GM19467 (cell line): ENCODE results near the gene KDM4C.
"Not testable (repeated sequence)": the region's sequence is repeated elsewhere in the genome, so short reads cannot be mapped to it uniquely, and the experiment has no call there.

Experiments
- ATAC-seq: cut with Tn5 transposase; IDR thresholded peaks from one replicate; pipeline ENCODE4 v1.9.1; 2021; ENCODE audit warnings: mild to moderate bottlenecking, moderate library complexity; ENCODE audit not compliant: unreplicated experiment

The KDM4C gene

DNA sequence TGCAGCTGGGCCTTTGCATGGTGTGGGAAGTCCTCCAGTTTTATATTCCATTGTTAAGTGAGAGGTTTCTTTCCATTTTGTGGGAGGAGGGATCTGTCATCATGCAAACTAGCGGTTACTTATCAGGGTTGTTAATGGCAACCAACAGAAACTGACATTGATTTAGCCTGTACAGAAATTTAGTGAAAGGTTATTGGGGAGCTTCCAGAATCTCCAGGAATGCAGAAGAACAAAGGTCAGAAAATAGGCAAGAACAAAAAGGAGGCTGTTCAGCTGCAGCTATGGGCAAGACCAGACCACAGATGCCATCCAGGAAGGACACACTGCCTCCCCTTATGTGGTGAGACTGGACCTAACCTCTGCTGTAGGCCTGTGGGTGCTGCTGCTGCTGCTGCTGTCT, 395.8 kb downstream of the KDM4C start:
- ATAC-seq = no peak

DNA sequence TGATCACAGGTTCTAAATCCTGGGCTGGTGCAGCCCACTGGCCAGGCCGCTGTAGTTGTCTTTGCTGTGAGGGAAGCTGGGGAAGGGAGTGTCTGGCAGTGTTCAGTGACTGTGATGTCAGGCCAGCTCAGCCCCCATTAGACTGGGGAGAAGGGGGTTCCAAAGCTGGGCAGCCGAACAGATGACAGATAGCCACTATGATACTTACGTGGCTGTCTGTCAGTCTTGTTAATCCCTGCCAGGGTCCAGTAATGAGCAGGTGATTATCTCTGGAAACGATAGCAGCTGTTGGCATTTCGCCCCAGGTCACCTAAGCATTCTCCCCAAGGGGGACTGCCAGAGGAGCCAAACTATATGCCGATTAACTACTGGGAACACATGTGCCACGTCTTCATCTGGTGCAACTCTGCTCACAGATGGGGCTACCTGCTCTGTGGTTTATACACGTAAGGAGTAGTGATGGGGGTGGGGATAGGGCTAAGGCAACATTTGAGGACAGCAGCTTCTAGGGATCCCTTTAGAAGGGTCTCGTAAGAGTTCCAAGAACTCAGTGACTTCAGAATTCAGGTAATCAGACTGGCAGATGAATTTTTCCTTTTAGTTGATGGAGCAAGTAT, 396.3 kb downstream of the KDM4C start:
- no peak for ATAC-seq

DNA sequence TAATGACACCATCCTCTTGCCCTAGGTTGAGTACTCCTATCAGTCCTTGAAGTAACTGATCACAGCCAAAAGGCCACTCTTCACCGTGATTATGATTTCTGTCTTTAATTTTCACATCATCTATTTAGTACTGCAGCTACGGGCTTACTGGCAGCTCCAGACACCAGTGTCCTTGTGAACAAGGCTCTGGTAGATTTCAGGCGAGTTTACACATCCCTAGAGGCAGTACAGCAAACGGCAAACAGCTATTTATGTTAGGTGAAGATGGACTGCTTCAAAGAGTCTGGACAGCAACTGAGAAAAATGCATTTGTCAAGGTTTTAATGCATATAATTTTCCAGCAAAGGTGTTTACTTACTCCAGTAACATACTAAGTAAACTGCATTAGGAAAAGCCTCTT, 396.9 kb downstream of the KDM4C start:
- no peak for ATAC-seq

DNA sequence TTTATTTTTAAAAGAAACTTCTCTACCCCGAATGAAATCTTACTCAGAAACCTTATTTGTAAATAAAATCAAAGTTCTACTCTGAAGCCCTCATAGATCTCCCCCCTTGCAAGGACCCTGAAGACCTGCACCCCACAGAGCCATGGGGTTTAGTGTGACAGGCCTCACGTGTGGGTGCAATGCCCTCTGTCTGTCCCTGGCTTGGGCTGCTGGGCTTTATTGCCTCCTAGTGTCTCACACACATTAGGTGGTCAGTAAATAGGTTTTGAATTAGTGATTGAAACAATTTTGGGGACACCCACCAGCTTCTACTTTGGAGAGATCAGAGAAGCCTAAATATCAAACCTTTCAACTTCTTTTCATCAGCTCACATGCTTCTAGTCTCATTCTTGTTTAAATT, 403.7 kb downstream of the KDM4C start:
- ATAC-seq = no peak

DNA sequence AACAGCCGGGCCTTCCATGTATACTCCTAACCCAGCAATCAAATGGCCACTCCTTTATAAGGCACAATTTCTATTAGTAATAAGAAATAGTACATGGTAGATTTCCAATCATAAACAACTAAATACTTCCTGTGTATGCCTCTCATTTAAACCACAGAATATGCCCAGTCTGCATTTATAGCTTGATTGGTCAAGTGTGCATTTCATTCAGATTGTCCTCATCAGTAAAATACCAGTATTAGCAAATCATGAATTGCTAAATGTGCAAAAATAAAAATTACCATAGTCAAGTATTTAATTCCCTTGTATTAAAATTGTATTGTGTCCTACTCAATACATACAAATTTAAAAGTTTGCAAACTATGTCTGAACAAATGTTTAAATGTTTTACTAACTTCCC, 406.2 kb downstream of the KDM4C start:
- no peak for ATAC-seq

DNA sequence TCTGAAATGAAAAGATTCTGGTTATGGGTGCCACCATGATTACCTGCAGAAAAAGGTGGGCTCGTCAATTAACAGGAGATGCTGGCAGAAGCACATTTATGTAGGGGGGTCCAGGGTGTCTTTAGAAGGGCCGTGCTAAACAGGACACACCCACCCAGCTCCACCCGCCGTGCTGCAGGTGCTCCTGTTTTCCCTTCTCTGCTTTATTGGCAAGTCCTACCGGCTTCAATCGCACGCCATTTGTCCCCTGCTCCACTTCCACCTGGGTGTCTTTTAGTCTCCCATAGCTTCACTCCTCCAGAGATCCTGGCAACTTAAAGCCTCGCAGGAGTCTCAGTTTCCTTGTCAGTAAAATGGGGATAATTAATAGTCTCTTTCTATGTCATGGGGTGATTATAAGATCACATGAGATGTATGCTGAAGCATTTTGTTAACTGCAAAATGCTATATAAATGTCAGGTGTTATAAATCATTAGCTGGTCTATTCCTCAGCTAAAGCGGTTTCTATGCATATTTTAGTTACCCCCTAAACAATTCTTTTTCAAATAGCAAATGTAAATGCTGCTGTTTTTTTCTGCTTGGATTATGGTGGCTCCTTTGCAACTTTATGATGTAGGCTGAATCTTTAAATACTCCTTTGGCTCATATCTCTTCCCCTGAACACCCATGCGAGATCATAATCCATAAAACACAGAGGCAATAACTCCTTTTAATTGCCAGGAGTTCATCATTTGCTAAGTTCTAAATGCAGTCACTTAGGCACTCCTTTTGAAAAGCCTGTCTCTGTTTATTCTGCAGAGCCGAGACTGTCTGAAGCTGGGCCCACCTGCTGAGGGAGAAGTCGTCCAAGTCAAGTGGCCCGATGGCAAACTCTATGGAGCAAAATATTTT, 406.9 kb downstream of the KDM4C start:
- no peak for ATAC-seq

DNA sequence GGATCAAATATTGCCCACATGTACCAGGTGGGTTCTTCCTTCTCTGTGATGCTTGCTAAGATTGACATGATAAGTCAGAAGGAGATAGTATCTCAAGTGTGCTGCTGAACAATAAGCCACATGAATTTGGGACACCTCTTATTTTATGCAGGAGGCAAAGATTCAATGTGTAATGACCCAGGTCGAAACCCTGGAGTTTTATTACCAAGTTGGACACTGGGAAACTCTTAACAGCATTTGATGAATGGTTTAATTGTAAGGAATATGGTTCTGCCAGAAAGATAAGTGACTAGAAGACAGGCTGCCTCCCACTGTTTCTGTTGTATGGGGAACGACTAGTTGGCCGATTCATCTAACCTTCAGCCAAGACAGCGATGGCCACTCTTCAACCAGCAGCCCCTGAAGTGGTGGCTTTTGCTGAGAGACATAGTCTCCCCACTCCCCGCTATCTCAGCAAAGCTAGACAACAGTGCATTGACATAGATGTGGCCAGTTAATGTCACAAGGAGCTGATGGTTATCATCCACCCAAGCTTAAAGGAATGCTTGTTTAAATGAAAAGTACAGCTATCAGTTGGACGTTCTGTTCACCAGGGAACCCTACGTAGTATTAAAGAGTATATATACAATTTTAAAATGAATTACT, 407.7 kb downstream of the KDM4C start:
- no peak for ATAC-seq

DNA sequence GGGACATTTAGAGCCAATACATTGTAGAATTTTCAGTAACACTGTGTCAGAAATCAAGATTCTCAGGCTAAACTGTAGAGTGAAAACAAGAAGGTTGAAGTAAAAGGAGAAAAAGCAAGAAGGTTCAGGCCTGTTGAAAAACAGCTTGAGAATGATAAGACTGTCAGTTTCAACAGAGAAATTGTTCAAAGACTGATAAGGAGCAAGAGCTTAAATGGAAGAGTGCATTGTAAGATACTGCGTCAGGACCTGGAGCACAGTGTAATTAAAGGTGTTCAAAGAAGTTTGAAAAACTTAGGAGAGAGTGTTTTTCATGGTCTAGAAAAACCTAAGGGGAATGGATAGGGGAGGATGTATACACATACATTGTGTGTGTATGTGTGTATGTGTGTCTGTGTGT, 408.3 kb downstream of the KDM4C start:
- ATAC-seq = no peak

DNA sequence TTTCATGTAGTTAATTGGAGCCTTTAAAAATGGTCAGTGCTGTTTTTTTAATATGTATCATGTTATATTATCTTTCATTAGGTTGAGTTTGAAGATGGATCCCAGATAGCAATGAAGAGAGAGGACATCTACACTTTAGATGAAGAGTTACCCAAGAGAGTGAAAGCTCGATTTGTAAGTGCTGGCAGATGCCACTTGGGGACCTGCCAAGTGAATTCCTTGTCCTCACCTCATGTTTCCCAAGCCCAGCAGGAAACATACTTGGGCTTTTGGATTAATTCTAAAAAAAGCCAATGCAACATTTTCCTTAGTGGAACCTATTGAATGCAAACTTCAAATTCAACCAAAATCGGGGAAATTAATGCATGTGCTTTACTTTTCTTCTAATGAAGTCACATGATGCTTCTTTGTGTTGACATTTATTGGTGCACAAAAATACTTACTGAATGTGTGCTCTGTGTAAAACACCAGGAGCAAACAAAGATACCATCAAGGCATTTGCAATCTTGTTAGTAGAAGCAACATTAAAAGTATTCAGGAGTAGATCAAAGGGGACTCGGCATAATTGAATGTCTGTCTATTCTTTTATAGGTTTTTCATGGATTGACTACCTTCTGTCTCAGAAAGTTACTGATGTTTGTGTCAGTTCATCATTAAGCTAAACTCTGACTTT, 412.1 kb downstream of the KDM4C start:
- ATAC-seq = no peak

DNA sequence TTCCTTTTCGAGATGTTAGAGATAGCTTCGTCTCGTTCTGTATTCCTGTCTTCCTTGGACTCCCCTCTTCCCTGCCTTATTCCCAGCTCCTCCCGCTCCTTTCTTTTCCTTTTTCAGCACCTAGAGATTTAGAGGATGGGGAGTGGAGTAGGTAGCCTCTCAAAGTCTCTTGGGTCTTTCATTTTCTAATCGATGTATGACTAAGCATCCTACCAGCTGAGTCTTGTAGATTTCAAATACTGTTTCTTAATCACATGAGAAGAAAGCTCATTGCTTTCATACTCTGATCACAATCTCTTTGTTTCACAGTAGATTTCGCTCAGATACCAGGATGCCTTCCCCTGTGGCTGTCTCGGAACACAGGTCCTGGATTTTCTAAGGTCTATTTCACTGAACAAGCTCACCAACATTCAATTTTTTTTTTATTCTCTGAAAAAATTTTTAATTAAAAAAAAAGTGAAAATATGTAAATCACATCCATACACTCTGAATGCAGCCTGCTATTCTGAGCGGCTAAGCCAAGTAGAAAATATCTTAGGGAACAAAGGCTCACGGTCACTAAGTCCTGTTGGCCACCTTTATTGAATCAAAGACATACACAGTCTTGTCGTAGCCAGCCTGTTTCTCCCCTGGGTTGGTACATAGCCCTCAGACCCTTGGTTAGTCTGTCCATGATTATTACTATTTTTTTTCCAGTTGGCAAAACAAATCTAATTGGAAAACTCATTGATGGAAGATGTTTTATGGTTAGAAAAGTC, 413.8 kb downstream of the KDM4C start:
- ATAC-seq = no peak

DNA sequence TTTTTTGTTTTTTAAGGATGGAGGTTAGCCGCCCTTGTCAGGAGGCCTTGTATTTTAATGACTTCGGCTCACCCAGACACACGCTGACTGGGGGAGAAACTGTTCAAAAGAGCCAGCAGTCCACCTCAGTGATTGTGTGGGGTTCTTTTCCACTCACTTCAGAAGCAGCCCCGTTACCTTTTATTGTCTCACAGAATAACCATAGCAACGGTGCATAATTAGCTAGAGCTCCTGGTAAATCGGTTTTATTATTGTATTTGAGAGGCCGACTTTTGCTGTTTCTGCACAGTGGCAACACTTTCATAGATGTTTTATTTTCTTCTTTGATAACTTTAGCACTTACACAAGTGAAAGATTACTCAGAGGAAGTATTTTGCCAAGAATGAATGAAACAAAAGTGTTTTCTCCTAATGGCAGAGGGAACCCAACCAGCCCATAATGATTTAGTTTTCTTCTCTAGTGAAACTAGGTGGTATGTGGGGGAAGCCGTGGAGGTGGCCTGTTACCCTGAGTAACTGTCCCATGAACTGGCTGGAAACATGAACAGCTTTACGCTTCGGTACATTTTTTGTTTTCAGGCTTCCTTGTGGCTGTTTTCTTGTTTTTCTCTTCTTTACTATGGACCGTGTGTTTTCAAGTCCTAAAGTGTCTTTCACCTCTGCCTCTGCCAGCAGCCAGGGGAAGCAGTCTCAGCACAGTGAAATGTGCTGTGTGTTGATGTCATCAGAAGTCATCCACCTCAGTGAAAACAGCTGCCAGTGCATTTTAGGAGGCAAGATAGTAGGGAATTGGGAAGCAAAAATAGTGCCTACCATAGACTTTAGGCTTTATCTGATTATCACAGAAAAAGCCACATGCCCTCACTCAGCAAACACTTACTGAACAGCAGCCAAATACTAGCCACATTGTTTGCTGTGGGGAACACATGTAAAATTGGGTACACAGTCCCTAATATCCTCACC, 414.7 kb downstream of the KDM4C start:
- no peak for ATAC-seq

DNA sequence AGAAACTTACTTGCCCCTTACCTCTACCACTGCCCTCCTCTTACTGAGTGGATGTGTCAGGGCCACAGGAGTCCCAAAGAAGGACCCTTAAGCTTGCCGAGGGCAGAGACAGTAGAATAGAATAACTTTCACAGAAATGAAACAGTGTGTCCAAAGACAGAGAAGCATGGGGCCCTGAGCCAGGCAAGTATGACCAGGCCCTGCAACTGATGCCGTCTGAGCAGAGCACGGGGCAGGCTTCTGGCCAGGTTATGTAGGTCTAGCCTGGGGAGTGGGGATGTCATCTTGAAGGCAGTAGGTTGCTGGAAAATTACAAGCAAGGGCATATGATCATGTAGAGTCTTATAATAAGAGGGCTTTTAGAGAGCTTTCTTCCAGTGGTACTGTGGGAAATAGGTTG, 415.4 kb downstream of the KDM4C start:
- ATAC-seq = no peak

DNA sequence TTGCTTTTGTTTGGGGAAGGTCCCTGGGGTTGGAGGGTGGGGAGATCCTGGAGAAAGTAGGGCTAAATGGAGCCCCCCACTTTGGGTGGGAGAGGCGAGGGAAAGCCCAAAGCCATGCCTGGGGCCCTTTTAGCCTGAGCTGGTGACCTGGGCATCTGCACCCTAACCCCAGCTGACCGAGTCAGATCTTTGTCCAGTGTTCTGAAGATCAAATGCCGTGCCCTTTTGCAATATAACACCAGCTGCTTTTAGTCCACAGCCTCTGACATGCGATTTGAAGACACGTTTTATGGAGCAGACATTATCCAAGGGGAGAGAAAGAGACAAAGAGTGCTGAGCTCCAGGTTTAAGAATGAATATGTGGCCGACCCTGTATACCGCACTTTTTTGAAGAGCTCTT, 416.5 kb downstream of the KDM4C start:
- ATAC-seq = no peak

DNA sequence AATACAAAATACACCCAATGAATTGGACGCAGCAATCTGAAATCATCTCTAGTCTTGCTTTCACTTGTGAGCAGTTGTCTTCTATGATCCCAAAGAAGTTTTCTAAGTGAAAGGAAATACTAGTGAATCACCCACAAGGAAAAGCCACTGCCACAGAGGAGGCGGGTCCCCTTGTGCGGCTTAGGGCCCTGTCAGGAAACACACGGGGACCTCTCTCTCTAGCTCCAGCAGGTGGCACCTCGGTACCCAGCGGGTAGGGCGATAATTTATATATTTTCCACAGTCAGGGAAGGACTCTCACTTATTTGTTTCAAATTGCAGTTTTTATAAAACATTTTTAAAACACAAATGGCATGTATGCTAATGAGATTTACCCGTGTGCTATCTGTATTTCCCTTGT, 417.1 kb downstream of the KDM4C start:
- no peak for ATAC-seq

DNA sequence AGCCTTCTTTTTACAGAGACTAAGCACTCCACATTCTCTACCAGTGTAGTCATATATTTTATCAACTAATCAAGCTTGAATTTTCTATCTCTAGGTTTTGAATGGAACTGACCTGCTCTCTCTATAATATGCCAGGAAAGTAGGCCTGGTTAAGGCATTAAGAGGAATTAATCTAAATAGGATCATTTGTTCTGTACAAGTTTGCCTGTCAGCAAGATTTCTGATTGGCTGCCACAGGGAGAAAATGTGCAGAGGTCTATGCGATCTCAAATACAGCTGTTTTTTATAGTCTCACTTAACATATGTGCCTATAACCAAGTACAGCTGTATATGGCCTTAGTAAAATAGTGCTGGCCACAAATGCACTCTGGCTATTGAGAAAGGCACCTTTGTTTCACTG, 418.8 kb downstream of the KDM4C start:
- no peak for ATAC-seq

DNA sequence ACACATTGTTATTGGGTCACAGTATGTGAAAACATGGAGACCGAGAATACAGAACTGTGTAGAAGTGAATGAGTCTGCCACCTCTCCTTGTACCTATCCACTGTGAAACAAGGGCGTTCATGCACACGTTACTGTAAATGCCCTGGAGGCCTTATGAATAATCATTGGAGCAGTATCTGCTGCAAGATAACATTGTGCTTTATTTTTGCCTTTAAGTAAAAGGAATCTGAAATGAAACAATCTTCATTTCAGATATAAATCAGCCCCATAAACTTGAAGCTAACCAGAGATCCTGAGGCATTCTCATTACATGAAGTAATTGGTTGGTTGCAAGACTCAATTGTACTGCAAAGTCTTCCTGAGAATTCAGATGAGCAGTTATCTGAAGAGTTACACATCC, 419.6 kb downstream of the KDM4C start:
- no peak for ATAC-seq

DNA sequence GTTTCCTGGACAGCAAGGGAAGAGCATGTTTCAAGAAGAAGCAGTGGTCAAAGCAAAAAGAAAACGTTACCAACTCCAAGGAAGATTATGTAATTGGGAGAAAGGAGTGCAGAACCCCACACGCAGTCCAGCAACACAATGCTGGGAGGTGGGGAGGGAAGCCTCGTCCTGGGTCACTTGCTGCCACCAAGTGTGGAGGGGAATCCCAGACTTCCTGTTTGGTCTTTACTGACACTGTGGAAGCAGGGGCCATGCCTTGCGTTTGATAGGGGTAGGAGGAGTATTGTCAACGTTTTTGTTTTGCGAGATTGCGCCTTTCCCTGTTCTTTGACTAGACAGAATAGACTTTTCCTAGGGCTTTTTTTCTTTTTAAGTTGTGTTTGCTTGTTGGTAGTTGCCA, 421.0 kb downstream of the KDM4C start:
- no peak for ATAC-seq

DNA sequence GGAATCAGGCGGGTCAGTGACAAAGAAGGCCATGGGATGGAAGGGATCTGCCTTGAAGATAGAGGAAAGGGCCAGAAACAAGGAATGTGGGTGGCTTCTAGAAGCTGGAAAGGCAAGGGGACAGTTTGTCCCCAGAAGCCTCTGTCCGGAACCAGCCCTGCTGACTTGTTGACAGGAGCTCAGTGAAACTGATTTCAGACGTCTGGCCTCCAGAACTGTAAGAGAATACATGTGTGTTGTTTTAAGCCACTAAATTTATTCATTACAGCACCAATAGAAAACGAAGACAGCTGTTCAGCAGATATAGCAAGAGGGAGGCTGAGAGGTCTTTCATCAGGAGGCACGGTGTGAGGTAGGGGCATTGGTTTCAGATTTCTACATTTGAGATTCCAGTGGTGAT, 422.5 kb downstream of the KDM4C start:
- no peak for ATAC-seq

DNA sequence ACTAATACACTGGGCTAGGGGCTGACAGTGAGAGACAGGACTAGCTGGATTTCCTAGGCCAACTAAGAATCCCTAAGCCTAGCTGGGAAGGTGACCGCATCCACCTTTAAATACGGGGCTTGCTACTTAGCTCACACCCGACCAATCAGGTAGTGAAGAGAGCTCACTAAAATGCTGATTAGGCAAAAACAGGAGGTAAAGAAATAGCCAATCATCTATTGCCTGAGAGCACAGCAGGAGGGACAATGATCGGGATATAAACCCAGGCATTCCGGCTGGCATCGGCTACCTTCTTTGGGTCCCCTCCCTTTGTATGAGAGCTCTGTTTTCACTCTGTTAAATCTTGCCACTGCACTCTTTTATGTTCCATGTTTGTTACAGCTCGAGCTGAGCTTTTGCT, 425.4 kb downstream of the KDM4C start:
- ATAC-seq = not testable (repeated sequence)

DNA sequence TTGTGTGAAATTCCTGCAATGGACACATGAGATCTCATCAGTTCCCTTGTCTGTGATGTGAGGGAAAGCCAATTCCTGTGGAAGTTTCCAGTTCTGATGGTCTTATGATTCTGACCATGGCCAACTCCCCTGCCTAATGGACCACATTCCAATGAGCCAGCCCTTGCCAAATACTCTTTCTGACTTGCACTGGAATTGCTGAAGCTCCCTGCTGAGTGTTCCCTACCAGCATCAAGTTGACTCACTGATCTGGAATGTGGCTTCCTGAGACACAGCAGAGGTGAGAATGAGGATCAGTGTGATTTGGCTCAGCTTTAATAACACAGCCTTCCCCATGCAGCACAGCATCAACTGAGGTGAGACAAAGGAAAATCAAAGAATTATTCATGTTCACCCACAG, 427.8 kb downstream of the KDM4C start:
- ATAC-seq = no peak
